K562 (cell line): Measurements from ENCODE around the gene NMT2. TPM values are rescaled to one million over a fixed set of nuclear protein-coding genes. Genes with fewer than 3 reads are reported as not detected.

Experiments
- ATAC-seq: fragments of 200-7000 bp; cut with Tn5 transposase; 3 replicates; pipeline ENCODE4 v1.9.1; 2020; ENCODE audit warnings: moderate library complexity
- BruUV-seq: library from RNA; stranded (reverse); fragments of 400-500 nt; replicated peaks from 2 replicates; lab custom pipeline; 2021; lab: Mats Ljungman, UMichigan
- CTCF ChIA-PET: fragments of 300-600 bp; formaldehyde crosslinking; extraction: SDS; loops from one replicate; lab custom pipeline; 2021; ENCODE audit warnings: low intra/inter-chr PET ratio; lab: Yijun Ruan, JAX
- POLR2A ChIA-PET: fragments of 300-600, 350-650 bp; sonication (Branson Sonifier 250); formaldehyde crosslinking; extraction: SDS; loops from one replicate; lab custom pipeline; 2021; ENCODE audit warnings: antibody characterized with exemption, inconsistent platforms; lab: Yijun Ruan, JAX
- DNase-seq, 4 experiments: peaks; one replicate each; pipeline versions ENCODE4 v3.0.0 to v3.0.0-alpha.2; 2011 to 2018; ENCODE audit warnings: low spot score in 3 of 4, mixed read lengths in 3 of 4; ENCODE audit errors: extremely low read depth in 1 of 4
- FAIRE-seq: peaks from 2 replicates; lab custom pipeline; 2011; peaks lifted over from hg19 to GRCh38; lab: Jason Lieb, UNC
- H2AFZ ChIP-seq: 2 replicates; pipeline ENCODE4 v1.6.0; 2011; ENCODE audit warnings: low read depth, low read length, control low read depth, inconsistent platforms
- H3K27ac ChIP-seq: fragments of 200-600 bp; 3 replicates; pipeline ENCODE4 v1.8.0; 2011; ENCODE audit warnings: low read depth, mild to moderate bottlenecking, control low read depth, inconsistent platforms, low read length, moderate library complexity, mixed read lengths; ENCODE audit errors: extremely low read depth
- H3K27me3 ChIP-seq, 2 experiments: fragments of 300-600 bp in 1 of 2; 2 replicates in 1 of 2; 3 replicates in 1 of 2; pipeline versions ENCODE4 v1.6.0 to v1.8.0; 2011; ENCODE audit warnings: inconsistent platforms in 2 of 2, low read length in 2 of 2, mild to moderate bottlenecking in 1 of 2, mixed read lengths in 1 of 2, moderate library complexity in 1 of 2; ENCODE audit not compliant: control insufficient read depth in 2 of 2, insufficient read depth in 2 of 2
- H3K36me3 ChIP-seq: fragments of 300-600 bp; 3 replicates; pipeline ENCODE4 v1.8.0; 2011; ENCODE audit warnings: mild to moderate bottlenecking, low read length, inconsistent platforms; ENCODE audit not compliant: control insufficient read depth, insufficient read depth
- H3K4me1 ChIP-seq, 2 experiments: fragments of 200-600 bp in 1 of 2; replicated peaks in 1 of 2; 2 replicates in 1 of 2; 3 replicates in 1 of 2; pipeline versions ENCODE4 v1.5.1 to v1.8.0; 2011; ENCODE audit warnings: inconsistent platforms in 2 of 2, low read length in 2 of 2, mild to moderate bottlenecking in 1 of 2, mixed read lengths in 1 of 2, moderate library complexity in 1 of 2; ENCODE audit not compliant: control insufficient read depth in 2 of 2, insufficient read depth in 2 of 2
- H3K4me2 ChIP-seq: 2 replicates; pipeline ENCODE4 v1.6.1; 2011; ENCODE audit warnings: low read length, control low read depth, inconsistent platforms, mixed read lengths; ENCODE audit not compliant: insufficient read depth
- H3K4me3 ChIP-seq: fragments of 200-600 bp; sonication (generic), shearing (Covaris generic); 2 replicates; pipeline ENCODE4 v1.5.1; 2016; ENCODE audit warnings: control low read depth, inconsistent platforms
- H3K79me2 ChIP-seq: fragments of 200-600 bp; 3 replicates; pipeline ENCODE4 v1.8.0; 2011; ENCODE audit warnings: low read length, inconsistent platforms; ENCODE audit not compliant: control insufficient read depth, insufficient read depth
- H3K9ac ChIP-seq, 2 experiments: 2 replicates each; pipeline versions ENCODE4 v1.6.0 to v1.6.1; 2011; ENCODE audit warnings: low read depth in 2 of 2, low read length in 2 of 2, control low read depth in 1 of 2, inconsistent platforms in 1 of 2, mild to moderate bottlenecking in 1 of 2, mixed read lengths in 1 of 2; ENCODE audit not compliant: insufficient read depth in 1 of 2
- H3K9me1 ChIP-seq: one replicate; pipeline ENCODE4 v1.6.0; 2011; ENCODE audit warnings: inconsistent platforms, mild to moderate bottlenecking, low read length, moderate library complexity; ENCODE audit not compliant: control insufficient read depth, insufficient read depth
- H3K9me3 ChIP-seq: replicated peaks from 2 replicates; pipeline ENCODE4 v1.5.1; 2011; ENCODE audit warnings: low read depth, low read length, inconsistent platforms; ENCODE audit not compliant: control insufficient read depth, insufficient read depth
- H4K20me1 ChIP-seq: replicated peaks from 2 replicates; pipeline ENCODE4 v1.6.1; 2011; ENCODE audit warnings: low read length, inconsistent platforms, mixed read lengths; ENCODE audit not compliant: control insufficient read depth, insufficient read depth
- BRCA1 ChIP-seq, 2 experiments: fragments of 450-650 bp in 1 of 2; sonication (generic) in 1 of 2; formaldehyde crosslinking in 1 of 2; IDR thresholded peaks; 2 replicates each; pipeline versions ENCODE4 v1.5.0 to v1.6.1; 2017 to 2020; ENCODE audit warnings: mild to moderate bottlenecking in 1 of 2, missing genetic modification reagents in 1 of 2
- CBX3 ChIP-seq, 2 experiments: IDR thresholded peaks; 1 replicate in 1 of 2; 2 replicates in 1 of 2; pipeline ENCODE4 v1.6.1; 2012; ENCODE audit warnings: inconsistent platforms in 2 of 2, low read length in 2 of 2, borderline replicate concordance in 1 of 2, control low read depth in 1 of 2
- CCAR2 ChIP-seq: fragments of 200-400 bp; formaldehyde crosslinking; IDR thresholded peaks from 2 replicates; pipeline ENCODE4 v1.6.1; 2017; ENCODE audit warnings: mild to moderate bottlenecking, low read depth, low read length
- CXXC5 ChIP-seq: fragments of 250-450 bp; sonication (Bioruptor Pico); IDR thresholded peaks from 2 replicates; pipeline ENCODE4 v1.8.0; 2022; ENCODE audit warnings: inconsistent platforms, mild to moderate bottlenecking, moderate library complexity
- POLR2B ChIP-seq: fragments of 450-650 bp; IDR thresholded peaks from 2 replicates; pipeline ENCODE4 v1.6.1; 2018; ENCODE audit warnings: low read depth; ENCODE audit not compliant: partially characterized antibody
- PTTG1 ChIP-seq: fragments of 450-650 bp; IDR thresholded peaks from 2 replicates; pipeline ENCODE4 v1.6.1; 2016; ENCODE audit warnings: low read depth, mild to moderate bottlenecking, missing genetic modification characterization, missing compliant biosample characterization
- WGBS: fragments of 100-300 bp; shearing (Covaris generic); methylation state at CpG from one replicate; pipeline ENCODE4 v1.1.6; 2016; ENCODE audit warnings: low coverage, mixed read lengths; ENCODE audit not compliant: insufficient coverage; ENCODE audit errors: missing lambda C conversion rate; 5-methylcytosine and 5-hydroxymethylcytosine counted together
- in situ Hi-C: fragments of 300-500 bp; cut with MboI; formaldehyde crosslinking; loops from 4 replicates; pipeline ENCODE4 v1.15.0; 2018; ENCODE audit warnings: inconsistent platforms, mixed read lengths
- intact Hi-C: fragments of 100-400 bp; cut with micrococcal nuclease; formaldehyde crosslinking; loops from 2 replicates; pipeline ENCODE4 v1.14.2; 2022
- polyA plus RNA-seq, 8 experiments: library from polyadenylated mRNA; depleted of rRNA in 4 of 8; stranded (reverse) in 5 of 8; unstranded in 3 of 8; fragments of >200 nt; fragmentation: Nextera tagmentation in 2 of 8; fragmentation: Illumina TruSeq in 1 of 8; extraction: Ambion mirVana in 2 of 8; extraction: Trizol in 1 of 8; gene quantifications; 2 replicates each; pipeline versions ENCODE4 v1.2.1 to v1.2.3, GENCODE V29; 2011 to 2014; ENCODE audit warnings: inconsistent platforms in 1 of 8, missing spikeins in 1 of 8
- total RNA-seq, 7 experiments: library from RNA; depleted of rRNA in 6 of 7; stranded (reverse); fragments of >200 nt in 6 of 7; fragmentation: Illumina TruSeq in 2 of 7; extraction: Trizol in 2 of 7; gene quantifications; 2 replicates each; pipeline versions ENCODE4 v1.2.1 to v1.2.3, GENCODE V29; 2011 to 2021; ENCODE audit warnings: low replicate concordance in 1 of 7
- TF ChIP-seq, protein P1 (sequence below): sonication (generic); formaldehyde crosslinking; IDR thresholded peaks from 2 replicates; pipeline ENCODE4 v1.8.0; 2022; ENCODE audit warnings: mild to moderate bottlenecking, missing genetic modification reagents
- TF ChIP-seq, protein P2 (sequence below), 3 experiments: fragments of 200-800 bp in 1 of 3; fragments of 250-450 bp in 1 of 3; fragments of 450-650 bp in 1 of 3; sonication (Bioruptor Pico) in 1 of 3; sonication (Bioruptor generic) in 1 of 3; formaldehyde crosslinking in 1 of 3; IDR thresholded peaks; 2 replicates each; pipeline versions ENCODE4 v1.6.1 to v1.8.0; 2016 to 2022; ENCODE audit warnings: mild to moderate bottlenecking in 2 of 3, missing genetic modification characterization in 2 of 3, missing compliant biosample characterization in 1 of 3, moderate library complexity in 1 of 3
- TF ChIP-seq, protein P3 (sequence below): sonication (generic); formaldehyde crosslinking; IDR thresholded peaks from 2 replicates; pipeline ENCODE4 v1.5.0; 2020; ENCODE audit warnings: missing genetic modification reagents

Gene NMT2
- total and polyA plus RNA-seq, 9 of the 15 experiments (the other 6 are each of a cell fraction or from before 2014, with no cell fraction given), result 5.2 to 15.9 (median 10.8) TPM

DNA sequence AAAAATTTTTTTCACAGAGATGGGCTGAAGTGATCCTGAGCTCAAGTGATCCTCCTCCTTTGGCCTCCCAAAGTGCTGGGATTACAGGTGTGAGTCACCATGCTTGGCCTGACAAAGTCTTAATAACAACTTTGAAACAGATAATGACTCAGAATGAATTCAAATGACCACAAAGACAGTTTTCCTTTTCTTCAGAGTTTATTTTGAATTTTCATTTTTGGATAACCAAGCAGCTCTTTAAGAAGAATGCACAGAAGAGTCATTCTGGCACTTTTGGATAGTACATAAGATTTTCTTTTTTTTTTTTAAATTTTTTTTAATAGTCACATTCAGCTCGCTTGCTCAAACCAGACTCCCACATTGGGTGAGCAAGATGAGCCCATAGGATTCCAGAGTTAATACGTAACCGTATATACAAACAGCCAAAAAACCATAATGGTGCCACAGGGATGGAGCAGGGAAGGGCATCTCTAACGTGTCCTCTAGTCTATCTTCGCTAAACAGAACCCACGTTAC lies 43.0 kb upstream of the NMT2 start (continued):
- TF ChIP-seq, protein P1, sequence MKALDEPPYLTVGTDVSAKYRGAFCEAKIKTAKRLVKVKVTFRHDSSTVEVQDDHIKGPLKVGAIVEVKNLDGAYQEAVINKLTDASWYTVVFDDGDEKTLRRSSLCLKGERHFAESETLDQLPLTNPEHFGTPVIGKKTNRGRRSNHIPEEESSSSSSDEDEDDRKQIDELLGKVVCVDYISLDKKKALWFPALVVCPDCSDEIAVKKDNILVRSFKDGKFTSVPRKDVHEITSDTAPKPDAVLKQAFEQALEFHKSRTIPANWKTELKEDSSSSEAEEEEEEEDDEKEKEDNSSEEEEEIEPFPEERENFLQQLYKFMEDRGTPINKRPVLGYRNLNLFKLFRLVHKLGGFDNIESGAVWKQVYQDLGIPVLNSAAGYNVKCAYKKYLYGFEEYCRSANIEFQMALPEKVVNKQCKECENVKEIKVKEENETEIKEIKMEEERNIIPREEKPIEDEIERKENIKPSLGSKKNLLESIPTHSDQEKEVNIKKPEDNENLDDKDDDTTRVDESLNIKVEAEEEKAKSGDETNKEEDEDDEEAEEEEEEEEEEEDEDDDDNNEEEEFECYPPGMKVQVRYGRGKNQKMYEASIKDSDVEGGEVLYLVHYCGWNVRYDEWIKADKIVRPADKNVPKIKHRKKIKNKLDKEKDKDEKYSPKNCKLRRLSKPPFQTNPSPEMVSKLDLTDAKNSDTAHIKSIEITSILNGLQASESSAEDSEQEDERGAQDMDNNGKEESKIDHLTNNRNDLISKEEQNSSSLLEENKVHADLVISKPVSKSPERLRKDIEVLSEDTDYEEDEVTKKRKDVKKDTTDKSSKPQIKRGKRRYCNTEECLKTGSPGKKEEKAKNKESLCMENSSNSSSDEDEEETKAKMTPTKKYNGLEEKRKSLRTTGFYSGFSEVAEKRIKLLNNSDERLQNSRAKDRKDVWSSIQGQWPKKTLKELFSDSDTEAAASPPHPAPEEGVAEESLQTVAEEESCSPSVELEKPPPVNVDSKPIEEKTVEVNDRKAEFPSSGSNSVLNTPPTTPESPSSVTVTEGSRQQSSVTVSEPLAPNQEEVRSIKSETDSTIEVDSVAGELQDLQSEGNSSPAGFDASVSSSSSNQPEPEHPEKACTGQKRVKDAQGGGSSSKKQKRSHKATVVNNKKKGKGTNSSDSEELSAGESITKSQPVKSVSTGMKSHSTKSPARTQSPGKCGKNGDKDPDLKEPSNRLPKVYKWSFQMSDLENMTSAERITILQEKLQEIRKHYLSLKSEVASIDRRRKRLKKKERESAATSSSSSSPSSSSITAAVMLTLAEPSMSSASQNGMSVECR (CRISPR knock-in tag), result no peak

DNA sequence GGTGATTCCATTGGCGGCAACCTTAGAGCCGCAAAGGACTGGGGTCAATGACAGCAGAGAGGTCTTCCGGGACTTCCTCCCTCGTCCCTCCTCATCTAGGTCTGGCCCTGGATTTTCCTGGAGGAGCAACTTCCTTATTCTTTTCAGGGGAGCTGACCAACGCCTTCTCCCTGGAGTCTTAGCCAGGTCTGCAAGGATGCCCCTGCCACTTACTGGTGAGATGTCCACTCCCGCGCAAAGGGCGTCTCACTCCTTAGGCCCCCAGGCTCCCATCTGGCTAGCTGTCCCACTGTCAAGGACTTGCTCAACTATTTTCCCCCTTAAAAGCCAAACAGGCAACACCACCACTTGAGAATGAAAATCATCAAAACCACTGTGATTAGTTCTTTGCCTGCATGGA lies 42.0 kb upstream of the NMT2 start:
- no TSS peak for BruUV-seq
- H3K27me3 ChIP-seq, result peaks cover 0 to 28% of the 10 kb centered on the region in 2 experiments; a peak in 2 of 5 replicates
- no peak overlapping the region for H3K4me2 ChIP-seq
- intact Hi-C loops, result no loop called here
- no peak overlapping the region for H3K4me3 ChIP-seq
- POLR2A ChIA-PET, result interaction anchor here (0.7 kb wide), 1 partner anchor 17 kb away, joined by 4 read pairs; no protein-coding TSS in a partner anchor
- no peak overlapping the region for H2AFZ ChIP-seq
- no peak overlapping the region for H3K27ac ChIP-seq
- no peak for FAIRE-seq
- no peaks in the 10 kb centered on the region for H3K9me3 ChIP-seq
- in situ Hi-C loops, result no loop called here
- H4K20me1 ChIP-seq, result no peaks in the 10 kb centered on the region
- no peak for ATAC-seq
- H3K79me2 ChIP-seq, result no peaks in the 10 kb centered on the region
- no peaks in the 10 kb centered on the region for H3K9me1 ChIP-seq
- CTCF ChIA-PET, result no interaction called here
- WGBS, result 59% methylated on average over 8 of the region's 8 CpGs
- no peak overlapping the region for H3K9ac ChIP-seq
- no peak for DNase-seq
- no peaks in the 10 kb centered on the region for H3K4me1 ChIP-seq
- no peaks in the 10 kb centered on the region for H3K36me3 ChIP-seq
- TF ChIP-seq CCAR2 (no peak), PTTG1 (no peak), POLR2B (no peak), CXXC5 (CRISPR knock-in tag) (no peak), CBX3 (IDR thresholded peaks at IDR 0.05; ENCODE audit: borderline replicate concordance in 1 of 2, low read length in 2 of 2) (no peak), BRCA1 (IDR thresholded peaks at IDR 0.05) (no peak), BRCA1 (CRISPR knock-in tag; IDR thresholded peaks at IDR 0.05) (no peak)
- TF ChIP-seq, protein P2, sequence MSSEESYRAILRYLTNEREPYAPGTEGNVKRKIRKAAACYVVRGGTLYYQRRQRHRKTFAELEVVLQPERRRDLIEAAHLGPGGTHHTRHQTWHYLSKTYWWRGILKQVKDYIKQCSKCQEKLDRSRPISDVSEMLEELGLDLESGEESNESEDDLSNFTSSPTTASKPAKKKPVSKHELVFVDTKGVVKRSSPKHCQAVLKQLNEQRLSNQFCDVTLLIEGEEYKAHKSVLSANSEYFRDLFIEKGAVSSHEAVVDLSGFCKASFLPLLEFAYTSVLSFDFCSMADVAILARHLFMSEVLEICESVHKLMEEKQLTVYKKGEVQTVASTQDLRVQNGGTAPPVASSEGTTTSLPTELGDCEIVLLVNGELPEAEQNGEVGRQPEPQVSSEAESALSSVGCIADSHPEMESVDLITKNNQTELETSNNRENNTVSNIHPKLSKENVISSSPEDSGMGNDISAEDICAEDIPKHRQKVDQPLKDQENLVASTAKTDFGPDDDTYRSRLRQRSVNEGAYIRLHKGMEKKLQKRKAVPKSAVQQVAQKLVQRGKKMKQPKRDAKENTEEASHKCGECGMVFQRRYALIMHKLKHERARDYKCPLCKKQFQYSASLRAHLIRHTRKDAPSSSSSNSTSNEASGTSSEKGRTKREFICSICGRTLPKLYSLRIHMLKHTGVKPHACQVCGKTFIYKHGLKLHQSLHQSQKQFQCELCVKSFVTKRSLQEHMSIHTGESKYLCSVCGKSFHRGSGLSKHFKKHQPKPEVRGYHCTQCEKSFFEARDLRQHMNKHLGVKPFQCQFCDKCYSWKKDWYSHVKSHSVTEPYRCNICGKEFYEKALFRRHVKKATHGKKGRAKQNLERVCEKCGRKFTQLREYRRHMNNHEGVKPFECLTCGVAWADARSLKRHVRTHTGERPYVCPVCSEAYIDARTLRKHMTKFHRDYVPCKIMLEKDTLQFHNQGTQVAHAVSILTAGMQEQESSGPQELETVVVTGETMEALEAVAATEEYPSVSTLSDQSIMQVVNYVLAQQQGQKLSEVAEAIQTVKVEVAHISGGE (CRISPR knock-in tag; IDR thresholded peaks at IDR 0.05), result no peak
- TF ChIP-seq, protein P3, sequence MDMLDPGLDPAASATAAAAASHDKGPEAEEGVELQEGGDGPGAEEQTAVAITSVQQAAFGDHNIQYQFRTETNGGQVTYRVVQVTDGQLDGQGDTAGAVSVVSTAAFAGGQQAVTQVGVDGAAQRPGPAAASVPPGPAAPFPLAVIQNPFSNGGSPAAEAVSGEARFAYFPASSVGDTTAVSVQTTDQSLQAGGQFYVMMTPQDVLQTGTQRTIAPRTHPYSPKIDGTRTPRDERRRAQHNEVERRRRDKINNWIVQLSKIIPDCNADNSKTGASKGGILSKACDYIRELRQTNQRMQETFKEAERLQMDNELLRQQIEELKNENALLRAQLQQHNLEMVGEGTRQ (CRISPR knock-in tag), result no peak
